CD4-positive, alpha-beta T cell treated with Interleukin-4 for 4 hours (primary cell): ENCODE measurements around the gene HIPK3.
A peak's percentile ranks its signal among the peaks of the same experiment; 100 is the strongest.

ENCODE experiments used
- DNase-seq: peaks from one replicate; pipeline ENCODE4 v3.0.0-alpha.2; 2020

Gene HIPK3

GRCh38 chr11:33307984-33308383, 50.8 kb downstream of the HIPK3 start:
- DNase-seq = no peak

GRCh38 chr11:33309118-33309517, 51.9 kb downstream of the HIPK3 start:
- no peak for DNase-seq

- no peak for DNase-seq
Observed at GRCh38 chr11:33310720-33311500, 53.7 kb downstream of the HIPK3 start.

GRCh38 chr11:33311680-33312079, 54.5 kb downstream of the HIPK3 start:
- no peak for DNase-seq

- DNase-seq = no peak
Observed at GRCh38 chr11:33315822-33316221, 58.6 kb downstream of the HIPK3 start.

GRCh38 chr11:33317662-33318061, 60.5 kb downstream of the HIPK3 start:
- no peak for DNase-seq

GRCh38 chr11:33320016-33320813, 63.0 kb downstream of the HIPK3 start:
- DNase-seq = no peak

- DNase-seq = no peak
Observed at GRCh38 chr11:33320814-33321330, 63.7 kb downstream of the HIPK3 start.

GRCh38 chr11:33321422-33321821, 64.2 kb downstream of the HIPK3 start:
- DNase-seq = no peak

- DNase-seq = no peak
Observed at GRCh38 chr11:33323421-33323820, 66.2 kb downstream of the HIPK3 start.

GRCh38 chr11:33324302-33324985, 67.3 kb downstream of the HIPK3 start:
- DNase-seq = no peak

GRCh38 chr11:33325451-33325850, 68.3 kb downstream of the HIPK3 start:
- DNase-seq = no peak

GRCh38 chr11:33329705-33330329, 72.6 kb downstream of the HIPK3 start:
- DNase-seq = peak; percentile 66

- no peak for DNase-seq
Observed at GRCh38 chr11:33333816-33334215, 76.6 kb downstream of the HIPK3 start.

- DNase-seq = no peak
Observed at GRCh38 chr11:33334627-33335026, 77.4 kb downstream of the HIPK3 start.

GRCh38 chr11:33339247-33339646, 82.1 kb downstream of the HIPK3 start:
- no peak for DNase-seq

GRCh38 chr11:33344611-33345010, 87.4 kb downstream of the HIPK3 start:
- no peak for DNase-seq

- DNase-seq = no peak
Observed at GRCh38 chr11:33347490-33348125, 90.4 kb downstream of the HIPK3 start.

GRCh38 chr11:33350287-33350686, 93.1 kb downstream of the HIPK3 start:
- no peak for DNase-seq

GRCh38 chr11:33358150-33358831, 101.1 kb downstream of the HIPK3 start:
- no peak for DNase-seq

- no peak for DNase-seq
Observed at GRCh38 chr11:33360642-33361041, 103.5 kb downstream of the HIPK3 start.
